HG03280 (cell line): Measurements from ENCODE around the gene BCL7A.
"Not testable (repeated sequence)": the region's sequence is repeated elsewhere in the genome, so short reads cannot be mapped to it uniquely, and the experiment has no call there.

Source experiments
- ATAC-seq: cut with Tn5 transposase; IDR thresholded peaks from one replicate; pipeline ENCODE4 v1.9.1; 2021; ENCODE audit warnings: mild to moderate bottlenecking, moderate library complexity; ENCODE audit not compliant: unreplicated experiment

Gene BCL7A

DNA sequence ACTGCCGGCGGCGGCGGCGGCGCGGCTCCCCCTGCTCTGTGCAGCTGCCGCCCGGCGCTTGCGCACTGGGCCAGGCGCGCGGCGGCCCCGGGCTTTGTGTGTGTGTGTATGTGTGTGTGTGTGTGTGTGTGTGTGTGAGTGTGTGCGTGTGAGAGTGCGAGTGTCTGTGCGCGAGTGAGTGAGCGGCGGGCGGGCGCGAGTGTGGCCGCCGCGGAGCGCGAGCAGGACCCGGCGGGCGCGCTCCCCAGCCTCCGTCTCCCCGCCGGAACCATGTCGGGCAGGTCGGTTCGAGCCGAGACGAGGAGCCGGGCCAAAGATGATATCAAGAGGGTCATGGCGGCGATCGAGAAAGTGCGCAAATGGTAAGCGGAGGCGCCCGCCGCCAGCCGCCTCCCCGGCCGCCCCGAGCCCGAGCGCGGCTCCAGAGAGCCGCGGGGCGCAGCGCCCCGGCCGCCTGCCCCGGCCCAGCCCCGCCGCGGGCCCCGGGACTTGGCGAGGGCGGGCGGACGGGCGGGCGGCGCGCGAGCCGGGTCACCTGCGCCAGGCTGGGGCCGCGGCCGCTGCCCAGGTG is at the start of gene BCL7A:
BCL7A (plus strand) TSS at position 63 of the 571 bp plus-strand sequence; CDS start at position 271, 208 bp downstream.
- ATAC-seq: no peak

DNA sequence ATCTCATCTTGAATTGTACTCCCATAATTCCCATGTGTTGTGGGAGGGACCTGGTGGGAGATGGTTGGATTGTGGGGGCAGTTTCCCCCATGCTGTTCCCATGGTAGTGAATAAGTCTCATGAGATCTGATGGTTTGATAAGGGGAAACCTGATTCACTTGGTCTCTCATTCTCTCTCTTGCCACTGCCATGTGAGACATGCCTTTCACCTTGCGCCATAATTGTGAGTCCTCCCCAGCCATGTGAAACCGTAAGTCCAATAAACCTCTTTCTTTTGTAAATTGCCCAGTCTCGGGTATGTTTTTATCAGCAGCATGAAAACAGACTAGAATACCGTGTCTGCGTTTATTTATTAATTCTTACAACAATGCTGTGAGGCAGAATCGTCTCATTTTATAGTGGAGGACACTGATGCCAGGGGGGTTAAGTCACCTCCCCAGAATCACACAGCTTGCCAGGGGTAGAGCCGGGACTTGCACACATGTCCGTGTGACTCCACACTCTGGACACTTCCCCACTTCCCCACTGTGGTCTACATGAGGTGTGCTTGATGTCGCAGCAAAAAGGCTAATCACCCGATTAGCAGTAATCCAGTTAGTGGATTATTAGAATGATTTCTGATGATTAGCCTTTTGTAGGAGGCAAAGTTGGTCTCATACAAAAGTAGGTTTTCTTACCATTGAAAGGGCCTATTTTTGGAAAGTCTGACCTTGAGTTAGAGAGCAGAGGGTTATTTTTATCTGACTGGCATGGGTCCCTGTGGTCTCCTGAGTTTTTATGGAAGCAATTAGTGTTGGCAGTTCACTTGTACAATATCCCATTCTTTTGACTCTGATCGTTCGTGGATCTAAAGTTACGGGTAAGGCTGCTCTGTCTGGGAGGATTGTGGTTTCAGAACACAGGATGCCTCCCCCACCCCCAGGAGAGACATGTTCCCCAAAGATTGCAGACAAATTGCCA is 47.4 kb upstream of the BCL7A start:
- ATAC-seq: no peak

DNA sequence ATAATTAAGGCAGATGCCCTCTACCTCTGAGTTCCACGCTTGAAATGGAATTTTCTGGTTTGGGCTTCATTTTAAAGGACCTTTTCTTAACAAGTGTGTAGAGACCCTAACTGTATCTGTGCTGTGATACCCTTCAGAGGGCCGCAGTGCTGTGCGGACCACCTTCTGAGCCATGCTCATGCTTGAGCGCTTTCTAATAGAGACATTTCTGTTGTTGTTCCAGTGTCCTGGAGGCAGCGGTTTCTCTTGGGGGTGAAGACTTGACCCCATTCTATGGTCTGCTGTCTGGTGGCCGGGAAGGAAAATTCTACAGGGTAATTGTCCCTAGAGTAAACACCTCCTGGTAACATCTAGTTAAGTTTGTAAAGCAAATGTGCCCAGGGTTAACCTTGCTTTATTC is 46.7 kb upstream of the BCL7A start:
- ATAC-seq: no peak

DNA sequence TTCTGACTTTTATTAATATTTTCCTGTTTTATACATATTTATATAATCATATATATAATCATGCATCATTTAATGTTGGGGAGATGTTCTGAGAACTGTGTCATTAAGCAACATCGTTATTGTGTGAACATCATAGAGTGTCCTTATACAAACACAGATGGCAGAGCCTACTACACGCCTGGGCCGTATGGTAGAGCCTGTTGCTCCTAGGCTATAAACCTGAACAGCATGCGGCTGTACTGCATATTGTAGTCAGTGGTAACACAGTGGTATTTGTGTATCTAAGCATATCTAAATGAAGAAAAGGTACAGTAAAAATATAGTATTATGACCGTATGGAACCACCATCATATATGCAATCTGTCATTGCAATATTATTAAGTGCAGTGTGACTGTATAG is 44.7 kb upstream of the BCL7A start:
- no peak for ATAC-seq

DNA sequence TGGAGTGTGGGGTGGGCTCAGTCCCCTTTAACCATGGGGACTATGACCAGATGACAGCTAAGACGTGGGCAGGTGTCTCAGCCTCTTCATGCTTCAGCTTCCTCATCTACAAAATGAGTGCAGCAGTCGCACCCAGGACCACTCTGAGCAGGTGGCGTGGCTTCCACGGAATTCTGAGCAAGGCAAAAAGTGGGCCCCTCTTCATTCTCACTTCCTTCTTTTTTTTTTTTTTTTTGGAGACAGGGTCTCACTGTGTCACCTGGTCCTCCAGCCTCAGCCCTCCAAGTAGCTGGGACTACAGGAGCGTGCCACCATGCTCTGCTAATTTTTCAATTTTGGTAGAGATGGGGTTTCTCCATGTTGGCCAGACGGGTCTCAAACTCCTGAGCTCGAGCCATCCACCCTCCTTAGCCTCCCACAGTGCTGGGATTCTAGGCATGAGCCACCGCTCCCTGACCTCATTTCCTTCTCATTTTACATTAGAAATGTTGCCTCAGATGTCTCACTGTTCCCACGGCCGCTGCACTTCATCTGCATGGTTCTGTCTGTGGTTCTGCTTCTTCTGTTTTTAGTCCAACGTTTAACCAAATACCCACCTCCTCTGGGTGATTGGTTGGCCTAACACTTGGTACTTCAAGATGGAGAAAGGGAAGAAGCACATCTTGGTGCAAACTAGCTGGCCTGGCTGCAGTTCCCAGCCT is 41.3 kb upstream of the BCL7A start:
- ATAC-seq: no peak

DNA sequence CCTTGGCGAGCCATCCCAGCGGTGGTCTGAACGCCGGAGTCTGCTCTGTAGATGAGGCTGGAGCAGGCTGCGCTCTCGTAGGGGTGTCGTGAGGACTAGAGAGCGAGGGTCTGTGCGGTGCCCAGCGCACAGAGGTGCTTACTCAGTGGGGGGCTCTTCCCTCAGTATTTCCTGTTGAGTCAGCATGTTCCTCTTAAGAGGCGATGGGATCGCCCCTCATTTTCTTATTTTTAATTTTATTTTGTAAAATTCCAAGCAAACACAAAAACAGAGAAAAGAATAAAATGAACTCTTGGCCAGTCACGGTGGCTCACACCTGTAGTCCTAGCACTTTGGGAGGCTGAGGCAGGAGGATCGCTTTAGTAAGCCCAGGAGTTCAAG is 40.8 kb upstream of the BCL7A start:
- no peak for ATAC-seq

DNA sequence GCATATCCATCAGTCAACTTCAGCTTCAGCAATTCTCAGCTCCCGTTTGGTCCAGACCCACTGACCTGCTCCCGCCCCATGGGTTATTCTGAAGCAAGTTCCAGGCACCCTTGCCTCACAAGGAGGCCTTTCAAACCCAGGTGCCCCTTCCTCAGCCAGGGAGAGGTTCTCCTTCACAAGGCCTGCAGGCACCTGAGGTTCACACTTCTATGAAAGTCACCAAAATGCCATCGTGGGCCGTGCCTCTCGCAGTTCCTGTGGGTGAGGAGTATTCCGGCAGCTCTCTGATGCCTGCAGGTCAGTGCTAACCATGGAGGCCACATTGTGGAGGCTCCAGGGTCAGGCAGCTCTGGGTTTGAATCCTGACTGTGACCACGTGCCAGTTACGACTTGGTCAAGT is 40.2 kb upstream of the BCL7A start:
- ATAC-seq: no peak

DNA sequence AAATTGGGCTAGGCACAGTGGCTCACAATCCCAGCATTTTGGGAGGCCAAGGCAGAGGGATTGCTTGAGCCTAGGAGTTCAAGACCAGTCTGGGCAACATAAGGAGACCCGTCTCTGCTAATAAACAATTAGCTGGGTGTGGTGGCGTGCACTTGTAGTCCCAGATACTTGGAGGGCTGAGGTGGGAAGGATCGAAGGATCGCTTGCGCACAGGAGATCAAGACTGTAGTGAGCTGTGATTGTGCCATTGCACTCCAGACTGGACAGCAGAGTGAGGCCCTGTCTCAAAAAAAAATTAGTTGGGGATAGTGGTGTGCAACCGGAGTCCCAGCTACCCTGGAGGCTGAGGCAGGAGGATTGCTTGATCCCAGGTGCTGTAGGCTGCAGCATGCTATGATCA is 38.7 kb upstream of the BCL7A start:
- no peak for ATAC-seq

DNA sequence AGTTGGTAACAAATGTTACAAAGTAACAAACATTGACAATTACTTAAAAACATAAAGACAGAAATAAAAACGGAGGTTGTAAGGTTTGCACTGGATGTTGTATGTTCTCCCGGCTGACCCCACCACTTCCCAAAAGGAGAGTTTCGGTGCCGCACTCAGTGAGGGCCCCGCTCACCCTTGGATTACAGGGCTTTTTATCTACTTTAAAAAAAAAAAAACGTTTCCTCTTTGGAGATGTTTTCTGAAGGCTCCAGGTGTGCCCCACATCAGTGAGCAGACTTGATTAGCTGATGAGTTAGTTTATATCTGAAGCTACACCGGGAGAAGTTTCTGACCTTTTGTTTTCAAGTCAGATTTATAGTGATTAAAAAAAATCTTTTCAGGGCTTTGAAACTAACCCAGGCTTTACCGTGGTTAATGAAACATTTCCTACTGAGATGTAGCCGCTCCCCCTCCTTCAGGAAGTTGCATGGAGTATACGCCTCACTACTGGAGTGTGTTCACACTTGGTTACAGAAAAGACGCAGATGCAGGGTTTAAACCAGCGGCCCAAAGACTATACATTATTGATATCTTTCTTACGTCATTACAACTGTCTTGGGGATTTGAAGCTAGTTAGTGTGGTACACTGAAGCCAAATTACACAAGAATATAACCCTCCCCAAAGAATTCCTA is 38.0 kb upstream of the BCL7A start:
- ATAC-seq: no peak

DNA sequence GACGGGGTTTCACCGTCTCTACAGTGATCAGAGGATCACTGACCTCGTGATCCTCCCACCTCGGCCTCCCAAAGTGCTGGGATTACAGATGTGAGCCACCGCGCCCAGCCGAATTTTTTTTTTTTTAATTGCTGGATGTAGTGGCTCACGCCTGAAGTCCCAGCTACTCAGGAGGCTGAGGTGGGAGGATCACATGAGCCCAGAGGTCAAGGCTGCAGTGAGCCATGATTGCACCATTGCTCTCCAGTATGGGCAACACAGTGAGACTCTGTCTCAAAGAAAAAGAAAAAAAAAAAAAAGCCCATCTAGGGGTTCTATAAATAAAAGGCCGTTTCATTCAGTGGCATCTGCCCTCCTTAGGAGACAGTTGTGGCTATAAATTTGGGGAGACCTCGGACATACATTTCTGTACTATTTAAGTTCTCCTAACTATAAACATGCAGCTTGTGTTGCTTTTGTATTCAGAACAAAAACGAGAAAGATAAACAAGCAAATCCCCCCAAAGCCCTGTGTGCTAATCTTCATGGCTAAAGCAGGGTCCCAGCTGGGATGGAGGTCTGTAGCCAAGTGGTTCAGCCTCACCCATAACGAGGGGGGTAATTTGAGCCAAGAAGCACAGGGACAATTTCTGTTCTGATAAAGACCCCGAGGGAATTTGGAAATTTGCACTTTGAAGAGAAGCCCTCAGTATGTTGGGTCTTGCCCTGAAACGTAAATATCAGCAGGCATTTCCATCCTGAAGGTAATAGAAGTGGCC is 35.0 kb upstream of the BCL7A start:
- no peak for ATAC-seq

DNA sequence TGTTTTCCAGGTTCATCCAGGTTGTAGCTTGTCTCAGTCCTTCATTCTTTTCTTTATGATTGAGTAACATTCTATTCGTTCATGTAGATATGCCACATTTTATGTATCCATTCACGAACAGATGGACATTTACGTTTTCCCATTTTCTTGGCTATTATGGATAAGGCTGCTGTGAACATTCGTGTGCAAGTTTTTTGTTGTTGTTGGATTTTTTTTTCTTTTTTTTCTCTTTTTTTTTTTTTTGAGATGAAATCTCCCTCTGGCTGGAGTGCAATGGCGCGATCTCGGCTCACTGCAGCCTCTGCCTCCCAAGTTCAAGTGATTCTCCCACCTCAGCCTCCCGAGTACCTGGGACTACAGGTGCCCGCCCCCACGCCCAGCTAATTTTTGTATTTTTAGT is 33.2 kb upstream of the BCL7A start:
- ATAC-seq: not testable (repeated sequence)

DNA sequence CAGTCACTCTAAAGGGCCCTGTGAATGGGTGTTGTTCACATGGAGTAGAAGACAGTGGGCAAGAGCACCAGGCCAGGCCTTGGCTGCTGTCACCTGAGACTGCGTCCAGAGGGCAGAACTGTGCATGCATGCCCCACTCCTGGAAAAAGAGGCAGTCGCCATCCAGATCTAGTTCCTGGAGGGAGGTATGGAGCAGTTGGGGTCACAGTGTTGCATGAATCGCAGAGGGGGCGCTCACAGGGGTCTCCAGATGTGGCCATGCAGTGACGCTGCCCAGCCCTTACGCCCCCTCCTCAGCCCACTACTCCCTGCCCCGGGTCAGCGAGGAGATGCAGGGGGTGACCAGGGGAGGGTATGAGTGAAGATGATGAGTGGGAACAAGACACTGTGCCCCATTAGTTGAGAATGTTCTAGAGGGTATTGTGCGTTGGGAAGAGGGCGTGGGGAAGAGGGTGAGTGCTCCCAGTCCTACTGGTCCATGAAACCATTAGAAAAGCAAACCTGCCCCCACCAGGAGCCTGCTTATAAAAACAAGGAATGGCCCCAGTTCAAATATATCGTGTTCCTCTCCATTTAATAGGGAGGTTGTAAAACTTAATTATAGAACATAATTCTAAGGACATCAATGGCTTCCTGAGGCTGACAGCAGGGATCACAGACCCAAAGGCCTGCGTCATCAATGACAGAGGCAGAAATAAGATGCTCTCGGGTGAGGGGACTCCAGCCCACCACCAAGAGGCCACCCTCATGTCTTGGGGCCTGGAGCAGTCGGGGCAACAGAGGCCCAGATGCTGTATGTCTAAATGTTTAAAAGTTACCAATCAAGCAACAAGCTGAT is 32.2 kb upstream of the BCL7A start:
- no peak for ATAC-seq

DNA sequence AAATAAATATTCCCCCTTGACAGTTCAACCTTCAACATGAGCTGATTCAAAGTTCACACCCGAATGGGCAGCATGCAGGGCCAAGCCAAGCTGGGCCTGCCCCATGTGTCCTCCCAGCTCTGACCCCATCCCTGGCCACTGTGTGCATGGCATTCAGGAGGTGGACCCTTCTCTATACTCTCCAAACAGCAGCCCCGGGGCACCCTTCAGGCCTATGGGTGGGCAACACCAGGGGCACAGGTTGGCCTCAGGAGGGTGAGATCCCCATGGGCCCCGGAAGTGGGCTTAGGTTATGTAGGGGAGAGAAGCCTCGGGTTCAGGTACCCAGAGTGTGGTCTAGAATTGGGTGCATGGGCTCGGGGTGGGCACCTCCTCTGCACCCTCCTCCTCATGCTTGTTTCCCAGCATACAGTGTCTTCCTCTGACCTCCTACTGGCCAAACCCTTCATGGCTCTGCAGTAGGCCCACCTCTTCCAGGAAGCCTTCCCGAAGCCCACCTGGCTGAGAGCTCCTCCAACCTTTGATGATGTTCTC is 31.5 kb upstream of the BCL7A start:
- ATAC-seq: no peak

DNA sequence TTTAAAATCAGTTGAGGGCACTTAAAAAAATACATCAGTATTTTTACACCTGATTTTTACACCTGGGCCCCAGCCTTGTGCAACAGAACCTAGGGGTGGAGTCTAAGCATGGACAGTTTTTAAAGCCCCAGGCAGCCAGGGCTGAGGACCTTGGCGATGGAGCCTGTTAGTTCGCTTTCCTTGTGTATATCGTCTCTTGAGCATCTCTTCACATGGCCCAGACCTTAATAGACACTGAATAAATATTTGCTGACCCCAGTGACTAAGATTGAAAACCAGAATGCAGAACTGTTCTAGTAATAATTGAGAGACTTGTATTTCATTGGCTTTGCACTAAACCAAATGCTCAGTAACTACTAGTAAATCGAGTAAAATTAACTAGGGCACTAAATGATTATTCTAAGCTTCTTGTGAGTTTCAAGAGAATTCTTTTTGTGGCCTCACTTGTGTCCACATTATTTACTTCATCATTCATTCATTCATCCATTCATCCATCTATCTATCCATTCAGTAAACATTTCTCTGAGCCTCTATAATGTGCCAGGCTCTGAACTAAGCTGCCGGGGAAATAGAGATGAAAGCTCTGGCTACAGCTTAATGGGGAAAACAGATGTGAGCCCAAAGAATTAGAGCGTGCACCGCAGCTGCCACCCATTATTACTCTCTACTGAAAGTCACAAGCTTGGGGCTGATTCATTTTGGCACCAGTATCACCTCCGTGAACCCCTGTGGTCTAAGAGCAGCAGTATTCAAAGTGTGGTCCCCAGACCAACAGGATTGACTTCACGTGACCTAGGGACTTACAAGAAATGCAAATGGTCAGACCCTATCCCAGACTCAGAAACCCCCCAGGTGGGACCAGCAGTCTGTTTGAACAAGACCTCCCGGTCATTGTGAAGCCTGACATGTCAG is 30.7 kb upstream of the BCL7A start:
- peak; percentile 81 for ATAC-seq

DNA sequence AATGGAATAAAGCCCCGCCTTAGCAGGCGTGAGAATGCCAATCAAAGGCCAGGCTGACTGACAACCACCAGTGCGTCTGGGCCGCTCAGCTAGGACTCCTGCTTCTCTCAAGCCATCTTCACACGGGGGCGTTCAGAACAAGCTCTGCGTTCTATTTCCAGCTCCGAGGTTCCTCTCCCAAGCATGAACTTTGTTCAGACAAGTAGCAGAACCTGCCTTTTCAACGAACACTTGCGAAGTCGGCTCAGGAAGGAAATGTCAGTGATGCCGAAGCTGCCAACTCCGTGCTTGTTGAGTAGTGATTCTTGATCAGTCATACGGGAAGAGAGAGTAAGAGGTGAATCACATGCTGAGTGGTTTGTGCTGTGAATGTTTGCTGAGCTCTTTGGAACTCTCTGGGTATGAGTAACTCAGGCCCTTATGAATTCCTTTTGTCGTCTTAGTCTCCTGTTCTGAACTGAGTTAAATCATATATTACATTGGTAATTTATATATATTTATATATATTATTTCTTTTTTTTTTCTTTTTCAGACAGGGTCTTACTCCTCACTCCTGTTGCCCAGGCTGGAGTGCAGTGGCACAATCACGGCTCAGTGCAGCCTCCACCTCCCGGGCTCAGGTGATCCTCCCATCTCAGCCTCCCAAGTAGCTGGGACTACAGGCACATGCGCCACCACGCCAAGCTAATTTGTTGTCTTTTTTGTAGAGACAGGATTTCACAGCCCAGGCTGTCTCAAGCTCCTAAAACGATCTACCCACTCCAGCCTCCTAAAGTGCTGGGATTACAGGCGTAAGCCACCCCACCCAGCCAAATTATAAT is 29.4 kb upstream of the BCL7A start:
- ATAC-seq: peak; percentile 66

DNA sequence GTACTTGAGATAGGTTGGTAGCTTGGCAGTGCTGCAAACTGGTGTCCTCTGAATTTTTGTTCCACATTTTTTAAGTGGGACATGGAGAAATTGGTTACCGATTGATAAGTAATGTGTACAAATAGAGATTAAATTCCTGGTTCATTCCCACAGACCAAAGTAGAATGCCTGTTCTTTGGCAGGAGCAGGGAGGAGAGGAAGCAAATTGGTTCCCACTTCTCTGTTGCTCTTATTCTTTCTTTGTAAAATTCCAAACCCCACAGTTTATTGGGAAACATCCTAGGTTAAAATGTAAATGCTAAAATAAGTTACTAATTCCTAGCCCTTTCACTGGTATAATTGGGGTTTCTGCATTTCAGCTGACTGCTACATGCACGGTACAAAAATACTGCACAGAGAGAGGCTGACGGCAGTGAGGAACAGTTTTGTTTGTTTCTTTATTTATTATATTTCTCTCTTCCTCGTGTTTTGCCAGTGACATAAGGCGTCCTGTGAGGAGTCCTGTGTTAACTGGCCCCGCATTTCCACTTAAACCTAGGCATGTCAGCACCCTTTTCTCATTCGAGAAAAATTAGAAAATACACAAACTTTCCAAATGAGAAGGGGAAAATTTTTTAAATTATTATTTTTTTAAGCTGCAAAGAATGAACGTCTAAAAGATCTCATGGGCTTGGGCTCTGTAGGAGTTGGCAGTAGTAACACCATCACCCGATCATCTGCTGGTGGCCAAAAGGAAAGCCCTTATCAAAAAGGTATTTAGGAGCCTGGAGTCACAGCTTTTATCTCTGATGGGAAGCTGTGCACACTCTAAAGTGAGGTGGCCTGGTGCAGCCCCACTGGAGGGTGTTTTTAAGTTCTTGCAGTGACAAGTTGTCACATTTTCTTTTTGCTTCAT is 25.4 kb upstream of the BCL7A start:
- ATAC-seq: no peak
